RKO (cell line): ENCODE measurements around the gene CEACAM7.
"Not testable (repeated sequence)": the region's sequence is repeated elsewhere in the genome, so short reads cannot be mapped to it uniquely, and the experiment has no call there.

Experiments
- DNase-seq: peaks from one replicate; pipeline ENCODE4 v3.0.0-alpha.2; 2016; ENCODE audit warnings: low spot score

The CEACAM7 gene

DNA sequence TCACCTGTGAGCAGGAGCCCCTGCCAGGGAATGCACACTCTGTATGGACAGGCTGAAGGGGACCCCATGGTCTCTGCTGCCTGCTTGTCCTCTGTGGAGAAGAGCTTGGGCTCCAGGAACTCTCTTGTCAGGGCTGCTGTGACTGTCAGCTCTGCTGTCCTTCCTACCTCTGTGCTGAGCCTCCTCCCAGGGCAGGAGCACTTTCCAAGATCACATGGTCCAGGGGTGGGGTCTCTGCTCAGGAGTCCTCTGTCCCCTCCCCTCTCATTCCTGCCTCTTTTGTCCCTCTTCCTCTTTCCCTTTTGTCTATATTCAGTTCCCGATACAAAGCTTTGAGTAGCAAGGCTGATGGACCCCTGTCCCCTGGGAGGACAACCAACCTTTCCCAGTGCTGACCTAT is at the start of gene CEACAM7:
Gene CEACAM7, minus strand, starts transcription at position 173 of the 400 bp plus-strand sequence. Its CDS starts 105 bp downstream, at position 68.
- no peak for DNase-seq

DNA sequence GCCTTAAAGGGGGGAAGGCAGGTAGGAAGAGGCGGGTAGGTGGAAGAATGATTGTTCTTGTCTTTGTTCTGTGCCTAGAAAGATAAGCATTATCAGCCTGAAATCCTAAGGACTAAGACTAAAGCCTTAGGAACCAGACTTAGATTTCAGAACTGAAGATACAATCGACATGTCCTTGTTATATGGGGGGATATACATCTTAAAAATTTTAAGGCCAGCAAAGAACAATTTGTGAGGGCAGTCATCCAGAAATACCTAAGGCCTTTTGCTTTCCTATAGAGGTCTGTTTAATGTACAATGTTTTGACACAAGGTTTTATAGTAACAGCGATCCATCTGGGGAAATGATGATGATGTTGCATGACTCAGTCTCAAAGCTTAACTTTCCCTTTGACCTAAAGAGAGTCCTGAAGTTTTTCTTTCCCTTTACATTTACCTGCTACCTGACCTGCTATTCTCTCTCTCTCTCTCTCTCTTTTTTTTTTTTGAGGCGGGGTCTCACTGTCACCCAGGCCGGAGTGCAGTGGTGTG is 47.1 kb upstream of the CEACAM7 start:
- DNase-seq, result no peak

DNA sequence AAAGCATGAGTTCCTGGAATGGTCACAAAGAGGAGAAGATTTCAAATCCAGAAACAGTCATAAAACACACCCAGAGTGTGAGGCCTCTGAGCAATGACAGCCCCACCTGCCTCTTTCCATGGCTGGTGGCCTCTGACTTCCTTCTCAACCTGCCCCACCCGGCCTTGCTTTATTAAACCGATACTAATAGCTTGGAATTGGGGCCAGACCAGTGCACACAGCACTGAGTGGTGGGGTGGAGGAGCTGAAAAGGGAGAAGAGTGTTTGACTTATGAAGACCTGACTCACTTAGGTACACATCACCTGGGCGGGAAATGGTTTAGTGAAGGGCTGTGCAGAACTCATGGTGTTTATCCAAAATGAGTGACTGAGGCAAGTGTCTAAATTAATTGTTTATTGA is 46.5 kb upstream of the CEACAM7 start:
- DNase-seq, result no peak

DNA sequence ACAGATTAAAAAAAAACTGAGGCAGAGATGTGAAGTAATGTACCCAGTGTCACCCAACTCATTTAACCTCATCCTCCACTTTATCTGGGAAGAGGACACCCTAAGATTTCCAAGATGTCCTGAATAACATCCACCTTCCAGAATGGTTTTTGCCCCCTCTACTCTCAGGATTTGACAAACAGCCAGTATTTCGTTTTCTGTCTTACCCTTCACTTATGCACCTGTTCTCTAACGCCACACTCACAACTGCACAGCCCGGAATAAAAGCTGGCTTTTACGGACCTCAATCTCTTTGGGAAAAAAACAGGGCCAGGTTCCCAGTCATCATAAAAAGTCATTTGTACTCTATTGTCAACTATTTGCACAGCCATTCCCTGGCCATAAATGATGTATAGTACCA is 46.1 kb upstream of the CEACAM7 start:
- no peak for DNase-seq

DNA sequence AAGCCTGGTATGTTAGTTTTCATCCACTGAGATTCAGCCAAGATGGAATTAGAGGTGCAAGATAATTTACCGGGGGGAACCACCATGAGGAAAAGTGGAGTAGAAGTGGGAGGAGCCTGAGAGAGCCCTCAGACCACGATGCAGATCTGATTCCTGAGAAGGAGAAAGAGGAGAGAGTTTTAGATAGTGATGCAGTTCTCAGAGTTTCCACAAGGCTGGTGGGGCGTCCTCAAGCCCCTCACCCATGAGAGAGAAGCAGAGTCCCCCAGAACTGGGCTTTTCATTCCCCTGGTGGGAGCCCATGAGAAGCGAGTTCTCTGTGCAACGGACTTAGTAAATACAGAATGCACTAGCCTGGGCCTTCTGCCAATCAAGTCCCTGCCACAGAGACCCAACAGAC is 38.4 kb upstream of the CEACAM7 start:
- no peak for DNase-seq

DNA sequence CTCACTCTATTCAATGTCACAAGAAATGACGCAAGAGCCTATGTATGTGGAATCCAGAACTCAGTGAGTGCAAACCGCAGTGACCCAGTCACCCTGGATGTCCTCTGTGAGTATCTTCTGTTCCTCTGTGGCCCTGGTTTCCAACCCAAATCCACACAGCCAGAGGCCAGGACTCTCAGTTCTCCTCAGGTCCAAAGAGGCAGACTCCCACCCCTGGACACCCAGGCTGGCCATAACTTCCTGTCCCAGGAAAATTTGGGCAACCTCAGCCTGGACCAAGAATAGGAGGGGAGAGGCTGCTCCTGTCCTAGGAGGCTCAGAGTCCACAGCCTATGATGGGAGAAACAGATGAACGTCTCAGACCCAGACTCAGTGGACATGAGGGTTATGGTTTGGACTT is 32.0 kb upstream of the CEACAM7 start:
- DNase-seq, result no peak

DNA sequence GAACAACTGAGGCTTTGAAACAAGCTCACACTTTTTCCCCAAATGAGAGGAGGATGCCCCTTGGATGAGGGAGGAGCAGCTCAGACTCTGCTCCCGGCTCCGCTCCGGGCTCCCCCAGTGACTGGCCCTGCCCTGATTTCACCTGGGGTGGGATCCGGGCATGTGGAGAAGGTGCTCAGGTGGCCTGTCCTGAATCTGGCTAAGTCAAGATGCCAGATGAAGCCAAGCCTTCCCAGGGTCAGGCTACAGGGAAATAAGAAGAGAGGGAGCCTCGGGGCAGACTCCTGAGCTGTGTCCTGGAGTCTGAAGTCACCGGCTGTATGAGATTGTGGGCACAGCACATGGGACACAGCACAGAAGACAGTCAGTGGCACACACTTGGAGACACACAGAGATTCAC is 30.7 kb upstream of the CEACAM7 start:
- no peak for DNase-seq

DNA sequence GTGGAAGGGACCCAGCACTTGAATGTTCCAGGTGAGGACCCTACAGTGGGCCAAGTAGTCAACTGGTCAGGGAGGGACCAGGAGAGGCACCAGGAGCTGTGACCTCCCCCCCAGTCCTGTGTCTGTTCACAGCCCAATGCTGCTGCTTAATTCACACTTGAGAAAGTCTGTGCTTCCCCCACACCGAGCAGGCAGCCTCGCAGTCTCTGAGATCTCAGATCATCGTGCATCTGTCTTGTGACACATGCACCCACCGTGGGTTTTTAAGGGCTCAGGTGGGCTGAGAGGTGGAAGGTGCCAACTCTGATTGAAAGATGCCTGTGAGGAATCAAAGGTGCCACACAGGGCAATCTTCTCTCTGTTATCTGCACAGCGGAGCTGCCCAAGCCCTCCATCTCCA is 26.5 kb upstream of the CEACAM7 start:
- DNase-seq, result no peak

DNA sequence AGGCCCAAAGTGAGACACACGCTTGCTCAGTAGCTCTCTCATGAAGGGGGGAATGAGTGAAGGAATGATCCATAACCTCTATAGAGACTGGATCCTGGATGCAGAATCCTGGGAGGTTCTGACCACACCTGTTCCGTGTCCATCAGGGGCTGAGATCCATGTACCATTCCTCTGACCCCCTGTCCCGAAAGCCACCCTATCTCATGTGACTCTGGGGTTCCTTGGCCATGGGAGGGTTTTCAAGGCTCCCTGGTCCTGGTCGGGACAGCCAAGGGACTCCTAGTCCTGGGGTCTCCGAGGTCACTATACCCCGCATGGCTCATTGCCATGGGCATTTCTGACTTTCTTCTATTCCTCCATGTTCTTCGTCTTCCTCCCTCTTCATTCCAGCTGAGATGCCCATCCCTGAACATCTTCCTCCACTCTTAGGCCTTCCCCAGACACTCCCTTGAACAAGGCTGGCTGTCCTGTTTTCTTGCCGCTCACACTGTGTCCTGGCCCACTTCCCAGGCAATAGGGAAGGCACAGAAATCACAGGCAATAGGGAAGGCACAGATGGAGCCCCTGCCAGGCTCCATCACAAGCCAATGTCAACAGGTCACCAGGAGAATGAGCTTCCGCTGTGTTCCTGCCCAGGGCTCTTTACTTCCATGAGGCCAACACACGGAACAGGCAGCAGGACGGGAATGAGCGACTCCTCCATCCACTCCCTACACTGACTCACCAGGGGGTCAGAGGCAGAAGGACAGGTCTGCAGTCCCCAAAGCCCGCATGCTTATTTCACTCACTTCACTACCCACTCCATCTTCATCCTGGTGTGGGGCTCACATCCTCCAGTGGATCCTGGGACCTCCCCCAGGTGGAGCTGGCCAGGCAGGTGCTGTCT is 23.5 kb upstream of the CEACAM7 start:
- DNase-seq, result no peak

DNA sequence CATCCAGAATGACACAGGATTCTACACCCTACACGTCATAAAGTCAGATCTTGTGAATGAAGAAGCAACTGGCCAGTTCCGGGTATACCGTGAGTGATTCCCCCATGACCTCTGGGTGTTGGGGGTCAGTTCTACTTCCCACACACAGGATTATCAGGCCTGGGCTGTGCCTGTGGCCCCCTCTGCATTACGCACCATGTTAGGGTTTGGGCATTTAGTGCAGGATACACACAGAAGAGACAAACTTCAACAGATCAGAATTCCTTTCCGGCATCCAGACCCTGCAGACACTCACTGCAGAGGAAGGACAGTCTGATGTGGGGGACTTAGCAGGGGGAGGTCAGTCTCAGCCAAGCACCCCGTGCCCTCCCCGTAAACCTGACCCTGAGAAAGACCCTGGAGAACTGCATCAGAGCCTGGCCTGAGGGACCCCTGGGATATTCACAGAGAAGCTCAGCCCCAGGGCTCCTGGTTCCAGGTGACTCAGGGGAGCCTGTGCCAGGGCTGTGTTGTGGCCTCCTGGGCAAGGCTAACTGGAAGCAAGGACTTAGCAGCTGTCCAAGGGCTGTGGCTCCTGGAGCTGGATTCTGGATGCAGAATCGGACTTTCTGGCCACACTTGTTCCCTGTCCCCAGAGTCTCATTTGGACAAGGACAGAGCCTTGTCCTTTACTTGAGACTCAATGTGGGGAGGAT is 22.0 kb upstream of the CEACAM7 start:
- no peak for DNase-seq

DNA sequence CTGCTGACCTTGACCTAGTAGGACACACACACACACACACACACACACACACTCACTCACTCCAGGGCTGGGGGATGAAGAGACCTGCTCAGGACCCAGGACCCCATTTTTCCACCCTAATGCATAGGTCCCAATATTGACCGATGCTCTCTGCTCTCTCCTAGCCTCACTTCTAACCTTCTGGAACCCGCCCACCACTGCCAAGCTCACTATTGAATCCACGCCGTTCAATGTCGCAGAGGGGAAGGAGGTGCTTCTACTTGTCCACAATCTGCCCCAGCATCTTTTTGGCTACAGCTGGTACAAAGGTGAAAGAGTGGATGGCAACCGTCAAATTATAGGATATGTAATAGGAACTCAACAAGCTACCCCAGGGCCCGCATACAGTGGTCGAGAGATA is 21.4 kb upstream of the CEACAM7 start:
- not testable (repeated sequence) for DNase-seq

DNA sequence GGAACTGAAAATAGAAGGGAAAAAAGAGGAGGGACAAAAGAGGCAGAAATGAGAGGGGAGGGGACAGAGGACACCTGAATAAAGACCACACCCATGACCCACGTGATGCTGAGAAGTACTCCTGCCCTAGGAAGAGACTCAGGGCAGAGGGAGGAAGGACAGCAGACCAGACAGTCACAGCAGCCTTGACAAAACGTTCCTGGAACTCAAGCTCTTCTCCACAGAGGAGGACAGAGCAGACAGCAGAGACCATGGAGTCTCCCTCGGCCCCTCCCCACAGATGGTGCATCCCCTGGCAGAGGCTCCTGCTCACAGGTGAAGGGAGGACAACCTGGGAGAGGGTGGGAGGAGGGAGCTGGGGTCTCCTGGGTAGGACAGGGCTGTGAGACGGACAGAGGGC is 20.4 kb upstream of the CEACAM7 start, which contains the start of gene CEACAM5:
Gene CEACAM5, plus strand, starts transcription at position 146 of the 400 bp plus-strand sequence. Its CDS starts 106 bp downstream, at position 252.
- no peak for DNase-seq

DNA sequence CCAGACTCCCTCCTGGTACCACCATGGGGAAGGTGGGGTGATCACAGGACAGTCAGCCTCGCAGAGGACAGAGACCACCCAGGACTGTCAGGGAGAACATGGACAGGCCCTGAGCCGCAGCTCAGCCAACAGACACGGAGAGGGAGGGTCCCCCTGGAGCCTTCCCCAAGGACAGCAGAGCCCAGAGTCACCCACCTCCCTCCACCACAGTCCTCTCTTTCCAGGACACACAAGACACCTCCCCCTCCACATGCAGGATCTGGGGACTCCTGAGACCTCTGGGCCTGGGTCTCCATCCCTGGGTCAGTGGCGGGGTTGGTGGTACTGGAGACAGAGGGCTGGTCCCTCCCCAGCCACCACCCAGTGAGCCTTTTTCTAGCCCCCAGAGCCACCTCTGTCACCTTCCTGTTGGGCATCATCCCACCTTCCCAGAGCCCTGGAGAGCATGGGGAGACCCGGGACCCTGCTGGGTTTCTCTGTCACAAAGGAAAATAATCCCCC is 19.9 kb upstream of the CEACAM7 start:
- no peak for DNase-seq

DNA sequence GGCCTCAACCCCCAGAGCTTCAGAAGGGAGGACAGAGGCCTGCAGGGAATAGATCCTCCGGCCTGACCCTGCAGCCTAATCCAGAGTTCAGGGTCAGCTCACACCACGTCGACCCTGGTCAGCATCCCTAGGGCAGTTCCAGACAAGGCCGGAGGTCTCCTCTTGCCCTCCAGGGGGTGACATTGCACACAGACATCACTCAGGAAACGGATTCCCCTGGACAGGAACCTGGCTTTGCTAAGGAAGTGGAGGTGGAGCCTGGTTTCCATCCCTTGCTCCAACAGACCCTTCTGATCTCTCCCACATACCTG is 19.4 kb upstream of the CEACAM7 start:
- DNase-seq, result no peak

DNA sequence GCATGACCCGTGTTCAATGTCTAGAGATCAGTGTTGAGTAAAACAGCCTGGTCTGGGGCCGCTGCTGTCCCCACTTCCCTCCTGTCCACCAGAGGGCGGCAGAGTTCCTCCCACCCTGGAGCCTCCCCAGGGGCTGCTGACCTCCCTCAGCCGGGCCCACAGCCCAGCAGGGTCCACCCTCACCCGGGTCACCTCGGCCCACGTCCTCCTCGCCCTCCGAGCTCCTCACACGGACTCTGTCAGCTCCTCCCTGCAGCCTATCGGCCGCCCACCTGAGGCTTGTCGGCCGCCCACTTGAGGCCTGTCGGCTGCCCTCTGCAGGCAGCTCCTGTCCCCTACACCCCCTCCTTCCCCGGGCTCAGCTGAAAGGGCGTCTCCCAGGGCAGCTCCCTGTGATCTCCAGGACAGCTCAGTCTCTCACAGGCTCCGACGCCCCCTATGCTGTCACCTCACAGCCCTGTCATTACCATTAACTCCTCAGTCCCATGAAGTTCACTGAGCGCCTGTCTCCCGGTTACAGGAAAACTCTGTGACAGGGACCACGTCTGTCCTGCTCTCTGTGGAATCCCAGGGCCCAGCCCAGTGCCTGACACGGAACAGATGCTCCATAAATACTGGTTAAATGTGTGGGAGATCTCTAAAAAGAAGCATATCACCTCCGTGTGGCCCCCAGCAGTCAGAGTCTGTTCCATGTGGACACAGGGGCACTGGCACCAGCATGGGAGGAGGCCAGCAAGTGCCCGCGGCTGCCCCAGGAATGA is 18.9 kb upstream of the CEACAM7 start:
- peak; percentile 78 for DNase-seq

DNA sequence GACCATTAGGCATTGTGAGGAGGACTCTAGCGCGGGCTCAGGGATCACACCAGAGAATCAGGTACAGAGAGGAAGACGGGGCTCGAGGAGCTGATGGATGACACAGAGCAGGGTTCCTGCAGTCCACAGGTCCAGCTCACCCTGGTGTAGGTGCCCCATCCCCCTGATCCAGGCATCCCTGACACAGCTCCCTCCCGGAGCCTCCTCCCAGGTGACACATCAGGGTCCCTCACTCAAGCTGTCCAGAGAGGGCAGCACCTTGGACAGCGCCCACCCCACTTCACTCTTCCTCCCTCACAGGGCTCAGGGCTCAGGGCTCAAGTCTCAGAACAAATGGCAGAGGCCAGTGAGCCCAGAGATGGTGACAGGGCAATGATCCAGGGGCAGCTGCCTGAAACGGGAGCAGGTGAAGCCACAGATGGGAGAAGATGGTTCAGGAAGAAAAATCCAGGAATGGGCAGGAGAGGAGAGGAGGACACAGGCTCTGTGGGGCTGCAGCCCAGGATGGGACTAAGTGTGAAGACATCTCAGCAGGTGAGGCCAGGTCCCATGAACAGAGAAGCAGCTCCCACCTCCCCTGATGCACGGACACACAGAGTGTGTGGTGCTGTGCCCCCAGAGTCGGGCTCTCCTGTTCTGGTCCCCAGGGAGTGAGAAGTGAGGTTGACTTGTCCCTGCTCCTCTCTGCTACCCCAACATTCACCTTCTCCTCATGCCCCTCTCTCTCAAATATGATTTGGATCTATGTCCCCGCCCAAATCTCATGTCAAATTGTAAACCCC is 17.5 kb upstream of the CEACAM7 start:
- peak; percentile 22 for DNase-seq

DNA sequence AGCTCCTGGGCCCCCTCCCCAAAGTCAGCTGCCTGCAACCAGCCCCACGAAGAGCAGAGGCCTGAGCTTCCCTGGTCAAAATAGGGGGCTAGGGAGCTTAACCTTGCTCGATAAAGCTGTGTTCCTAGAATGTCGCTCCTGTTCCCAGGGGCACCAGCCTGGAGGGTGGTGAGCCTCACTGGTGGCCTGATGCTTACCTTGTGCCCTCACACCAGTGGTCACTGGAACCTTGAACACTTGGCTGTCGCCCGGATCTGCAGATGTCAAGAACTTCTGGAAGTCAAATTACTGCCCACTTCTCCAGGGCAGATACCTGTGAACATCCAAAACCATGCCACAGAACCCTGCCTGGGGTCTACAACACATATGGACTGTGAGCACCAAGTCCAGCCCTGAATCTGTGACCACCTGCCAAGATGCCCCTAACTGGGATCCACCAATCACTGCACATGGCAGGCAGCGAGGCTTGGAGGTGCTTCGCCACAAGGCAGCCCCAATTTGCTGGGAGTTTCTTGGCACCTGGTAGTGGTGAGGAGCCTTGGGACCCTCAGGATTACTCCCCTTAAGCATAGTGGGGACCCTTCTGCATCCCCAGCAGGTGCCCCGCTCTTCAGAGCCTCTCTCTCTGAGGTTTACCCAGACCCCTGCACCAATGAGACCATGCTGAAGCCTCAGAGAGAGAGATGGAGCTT is 15.7 kb upstream of the CEACAM7 start:
- no peak for DNase-seq

DNA sequence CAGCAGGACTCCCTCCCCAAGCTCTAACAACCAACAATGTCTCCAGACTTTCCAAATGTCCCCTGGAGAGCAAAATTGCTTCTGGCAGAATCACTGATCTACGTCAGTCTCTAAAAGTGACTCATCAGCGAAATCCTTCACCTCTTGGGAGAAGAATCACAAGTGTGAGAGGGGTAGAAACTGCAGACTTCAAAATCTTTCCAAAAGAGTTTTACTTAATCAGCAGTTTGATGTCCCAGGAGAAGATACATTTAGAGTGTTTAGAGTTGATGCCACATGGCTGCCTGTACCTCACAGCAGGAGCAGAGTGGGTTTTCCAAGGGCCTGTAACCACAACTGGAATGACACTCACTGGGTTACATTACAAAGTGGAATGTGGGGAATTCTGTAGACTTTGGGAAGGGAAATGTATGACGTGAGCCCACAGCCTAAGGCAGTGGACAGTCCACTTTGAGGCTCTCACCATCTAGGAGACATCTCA is 14.1 kb upstream of the CEACAM7 start:
- DNase-seq, result peak; percentile 21

DNA sequence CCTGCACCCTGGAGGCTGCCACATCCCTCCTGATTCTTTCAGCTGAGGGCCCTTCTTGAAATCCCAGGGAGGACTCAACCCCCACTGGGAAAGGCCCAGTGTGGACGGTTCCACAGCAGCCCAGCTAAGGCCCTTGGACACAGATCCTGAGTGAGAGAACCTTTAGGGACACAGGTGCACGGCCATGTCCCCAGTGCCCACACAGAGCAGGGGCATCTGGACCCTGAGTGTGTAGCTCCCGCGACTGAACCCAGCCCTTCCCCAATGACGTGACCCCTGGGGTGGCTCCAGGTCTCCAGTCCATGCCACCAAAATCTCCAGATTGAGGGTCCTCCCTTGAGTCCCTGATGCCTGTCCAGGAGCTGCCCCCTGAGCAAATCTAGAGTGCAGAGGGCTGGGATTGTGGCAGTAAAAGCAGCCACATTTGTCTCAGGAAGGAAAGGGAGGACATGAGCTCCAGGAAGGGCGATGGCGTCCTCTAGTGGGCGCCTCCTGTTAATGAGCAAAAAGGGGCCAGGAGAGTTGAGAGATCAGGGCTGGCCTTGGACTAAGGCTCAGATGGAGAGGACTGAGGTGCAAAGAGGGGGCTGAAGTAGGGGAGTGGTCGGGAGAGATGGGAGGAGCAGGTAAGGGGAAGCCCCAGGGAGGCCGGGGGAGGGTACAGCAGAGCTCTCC is 13.5 kb upstream of the CEACAM7 start:
- no peak for DNase-seq
